Urinary bladder (tissue), 4 donors: Measurements from ENCODE around the gene TOX2. TPM values are rescaled to one million over a fixed set of nuclear protein-coding genes. Genes with fewer than 3 reads are reported as not detected.

ENCODE experiments used
- DNase-seq: peaks from one replicate; pipeline ENCODE4 v3.0.0-alpha.2; 2015; ENCODE audit errors: extremely low spot score
- H3K27ac ChIP-seq: one replicate; pipeline ENCODE4 v1.5.1; 2013; ENCODE audit warnings: low read depth, mild to moderate bottlenecking, moderate library complexity
- H3K36me3 ChIP-seq: one replicate; pipeline ENCODE4 v1.6.1; 2013; ENCODE audit warnings: mild to moderate bottlenecking, moderate library complexity; ENCODE audit not compliant: insufficient read depth
- H3K4me1 ChIP-seq: one replicate; pipeline ENCODE4 v1.6.1; 2013; ENCODE audit warnings: mild to moderate bottlenecking, moderate library complexity; ENCODE audit not compliant: insufficient read depth
- H3K4me3 ChIP-seq: one replicate; pipeline ENCODE4 v1.5.1; 2013; ENCODE audit warnings: low read depth, low read length
- WGBS: extraction: QIAGEN DNeasy Blood & Tissue Kit; methylation state at CpG from one replicate; pipeline ENCODE4 v1.1.7; 2013; 5-methylcytosine and 5-hydroxymethylcytosine counted together
- polyA plus RNA-seq: library from polyadenylated mRNA; stranded (reverse); fragments of 200-250 nt; gene quantifications from one replicate; pipeline ENCODE4 v1.2.3, GENCODE V29; 2013
- total RNA-seq: library from RNA; depleted of rRNA; stranded (reverse); fragments of >200 nt; gene quantifications from one replicate; pipeline ENCODE4 v1.2.3, GENCODE V29; 2014
- donor health status: healthy with polysubstance abuse.
- donor health status: healthy.

Gene TOX2
- total RNA-seq (1.6 TPM), polyA plus RNA-seq (38.0 TPM)

- Histone ChIP-seq H3K36me3 (no peaks in the 10 kb centered on the region), H3K27ac (peak within 1 kb of the TSS; percentile 41), H3K4me1 (no peaks in the 10 kb centered on the region), H3K4me3 (peak within 1 kb of the TSS; percentile 77)
- no peak for DNase-seq
- 2% methylated on average over 107 of the region's 111 CpGs for WGBS
Observed at GRCh38 chr20:43914311-43915210, at the start of gene TOX2. Gene TOX2, plus strand, starts transcription at chr20:43914852. Its CDS starts 40 bp downstream, at chr20:43914892.

- Histone ChIP-seq H3K4me3 (no peak overlapping the region), H3K36me3 (no peaks in the 10 kb centered on the region), H3K27ac (no peak overlapping the region), H3K4me1 (no peaks in the 10 kb centered on the region)
- WGBS = 89% methylated on average over 1 of the region's 1 CpG
- no peak for DNase-seq
Observed at GRCh38 chr20:43868091-43868490, 46.6 kb upstream of the TOX2 start.

DNA sequence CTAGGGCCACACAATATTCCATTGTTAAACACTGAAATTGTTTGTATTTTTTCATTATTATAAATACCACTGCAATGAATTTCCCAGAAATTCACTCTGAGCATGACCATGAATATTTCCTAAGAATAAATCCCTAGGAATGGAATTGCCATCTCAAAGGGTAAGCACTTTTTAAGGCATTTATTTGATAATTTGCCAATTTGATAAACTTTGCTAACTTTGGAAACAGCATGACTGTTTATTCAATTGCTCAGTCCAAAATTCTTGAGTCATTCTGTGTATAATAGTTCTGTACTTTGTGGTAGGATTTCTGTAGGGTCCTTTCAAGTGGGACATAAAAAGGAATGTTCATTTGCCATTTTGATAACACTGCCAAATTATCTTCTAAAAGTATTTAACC is 44.2 kb upstream of the TOX2 start:
- no peak overlapping the region for H3K27ac ChIP-seq
- no peak for DNase-seq

DNA sequence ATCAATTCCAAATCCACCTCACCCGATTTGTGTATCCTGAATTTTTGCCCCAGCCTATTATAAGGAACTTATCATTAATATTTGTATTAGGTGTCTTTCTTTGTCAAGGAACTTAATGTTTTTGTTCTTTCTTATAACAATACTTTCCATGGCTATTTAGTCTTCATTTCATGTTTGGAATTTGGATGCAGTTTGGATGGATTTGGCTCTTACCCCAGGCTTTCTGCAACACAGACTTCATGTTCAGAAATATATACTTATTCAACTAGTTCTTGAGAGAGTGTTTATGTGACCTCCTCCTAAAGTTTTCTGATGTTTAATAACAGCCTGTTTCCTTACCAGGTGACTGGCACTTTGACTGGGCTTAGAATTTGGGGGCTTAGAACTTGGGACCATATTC is 35.9 kb upstream of the TOX2 start:
- Histone ChIP-seq H3K36me3 (no peaks in the 10 kb centered on the region), H3K27ac (no peak overlapping the region), H3K4me3 (no peak overlapping the region), H3K4me1 (no peaks in the 10 kb centered on the region)
- no peak for DNase-seq
- 45% methylated on average over 1 of the region's 1 CpG for WGBS

More for the DNA sequence above, 44.2 kb upstream of the TOX2 start:
- H3K36me3 ChIP-seq = no peaks in the 10 kb centered on the region
- no peaks in the 10 kb centered on the region for H3K4me1 ChIP-seq
- H3K4me3 ChIP-seq = no peak overlapping the region

GRCh38 chr20:43893930-43894329 is 20.7 kb upstream of the TOX2 start:
- no peaks in the 10 kb centered on the region for H3K4me1 ChIP-seq
- no peak for DNase-seq
- 47% methylated on average over 2 of the region's 2 CpGs for WGBS
- no peak overlapping the region for H3K27ac ChIP-seq
- H3K36me3 ChIP-seq = no peaks in the 10 kb centered on the region
- no peak overlapping the region for H3K4me3 ChIP-seq

GRCh38 chr20:43894491-43894890 is 20.2 kb upstream of the TOX2 start:
- H3K27ac ChIP-seq = no peak overlapping the region
- H3K36me3 ChIP-seq = no peaks in the 10 kb centered on the region
- no peaks in the 10 kb centered on the region for H3K4me1 ChIP-seq
- WGBS = 38% methylated on average over 4 of the region's 4 CpGs
- DNase-seq = no peak
- H3K4me3 ChIP-seq = no peak overlapping the region

DNA sequence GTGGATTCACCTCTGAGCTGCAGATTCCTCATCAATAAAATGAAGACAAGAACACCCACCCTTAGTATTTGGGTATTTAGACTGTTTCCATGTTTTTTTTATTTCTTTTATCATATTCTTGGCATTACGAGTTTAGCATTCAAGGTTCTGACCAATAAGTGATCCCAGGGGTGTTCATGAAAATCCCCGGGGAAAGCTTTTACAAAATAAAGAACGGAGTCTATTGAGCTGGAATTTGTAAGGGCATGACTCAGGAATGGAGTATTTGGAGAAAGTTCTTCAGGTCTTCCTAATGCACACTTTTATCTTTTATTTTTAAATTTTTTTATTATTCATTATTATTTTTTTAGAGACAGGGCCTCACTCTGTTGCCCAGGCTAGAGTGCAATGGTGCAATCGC is 19.4 kb upstream of the TOX2 start:
- WGBS = 84% methylated on average over 4 of the region's 4 CpGs
- no peak overlapping the region for H3K4me3 ChIP-seq
- no peak for DNase-seq
- H3K36me3 ChIP-seq = no peaks in the 10 kb centered on the region
- no peaks in the 10 kb centered on the region for H3K4me1 ChIP-seq
- H3K27ac ChIP-seq = no peak overlapping the region

- Histone ChIP-seq H3K4me1 (no peaks in the 10 kb centered on the region), H3K36me3 (no peaks in the 10 kb centered on the region), H3K27ac (no peak overlapping the region), H3K4me3 (no peak overlapping the region)
- no peak for DNase-seq
- 76% methylated on average over 10 of the region's 10 CpGs for WGBS
Observed at GRCh38 chr20:43899274-43900120, 15.2 kb upstream of the TOX2 start.

DNA sequence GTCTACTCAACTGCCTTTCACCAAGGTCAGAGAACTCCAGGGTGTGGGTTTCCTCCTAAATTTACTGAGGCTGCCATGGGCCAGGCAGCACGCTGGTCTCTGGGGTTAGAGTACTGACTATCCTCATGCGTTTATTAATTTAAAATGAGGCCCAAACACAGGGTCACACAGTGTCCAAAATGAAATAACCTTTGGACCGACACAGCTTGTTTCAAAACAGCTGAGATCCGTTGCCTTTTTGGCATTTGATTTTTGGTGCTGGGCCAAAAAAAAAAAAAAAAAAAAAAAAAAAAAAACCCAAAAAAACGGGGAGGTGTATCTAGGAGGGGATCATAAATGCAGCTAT is 14.6 kb upstream of the TOX2 start:
- Histone ChIP-seq H3K4me1 (no peaks in the 10 kb centered on the region), H3K36me3 (no peaks in the 10 kb centered on the region), H3K4me3 (no peak overlapping the region), H3K27ac (no peak overlapping the region)
- 17% methylated on average over 5 of the region's 5 CpGs for WGBS
- no peak for DNase-seq

DNA sequence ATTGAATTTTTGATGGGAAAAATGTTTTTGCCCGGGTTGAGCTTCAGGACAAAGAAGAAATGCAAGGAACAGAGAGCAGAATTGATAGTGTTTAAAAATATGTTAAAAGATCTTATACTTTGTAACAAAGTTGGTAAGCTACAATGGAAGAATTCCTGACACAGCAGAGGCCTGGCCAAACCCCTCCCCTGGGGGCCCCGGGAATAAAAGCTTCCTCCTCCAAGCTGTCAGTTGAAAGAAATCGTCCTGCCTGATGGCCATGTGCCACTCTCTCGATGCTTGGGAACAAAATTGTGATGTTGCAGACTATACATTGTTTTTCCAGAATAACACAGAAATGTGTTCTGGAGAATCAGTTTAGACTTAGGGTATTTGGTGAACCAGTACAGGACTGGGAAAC is 14.2 kb upstream of the TOX2 start:
- Histone ChIP-seq H3K4me1 (no peaks in the 10 kb centered on the region), H3K27ac (no peak overlapping the region), H3K4me3 (no peak overlapping the region), H3K36me3 (no peaks in the 10 kb centered on the region)
- no peak for DNase-seq
- 15% methylated on average over 4 of the region's 4 CpGs for WGBS

GRCh38 chr20:43901296-43901695 is 13.4 kb upstream of the TOX2 start:
- no peak for DNase-seq
- Histone ChIP-seq H3K4me1 (no peaks in the 10 kb centered on the region), H3K27ac (no peak overlapping the region), H3K36me3 (no peaks in the 10 kb centered on the region), H3K4me3 (no peak overlapping the region)
- WGBS = 99% methylated on average over 3 of the region's 3 CpGs

GRCh38 chr20:43903953-43904826 is 10.5 kb upstream of the TOX2 start:
- 57% methylated on average over 14 of the region's 14 CpGs for WGBS
- Histone ChIP-seq H3K27ac (no peak overlapping the region), H3K4me1 (no peaks in the 10 kb centered on the region), H3K4me3 (no peak overlapping the region), H3K36me3 (no peaks in the 10 kb centered on the region)
- no peak for DNase-seq

GRCh38 chr20:43904827-43905177 is 9.8 kb upstream of the TOX2 start:
- Histone ChIP-seq H3K4me1 (no peaks in the 10 kb centered on the region), H3K4me3 (no peak overlapping the region), H3K27ac (no peak overlapping the region), H3K36me3 (no peaks in the 10 kb centered on the region)
- 72% methylated on average over 8 of the region's 8 CpGs for WGBS
- DNase-seq = no peak
